Measurements from ENCODE around the gene ABLIM2. TPM values are rescaled to one million over a fixed set of nuclear protein-coding genes. Genes with fewer than 3 reads are reported as not detected.
A peak's percentile ranks its signal among the peaks of the same experiment; 100 is the strongest.

Gene ABLIM2
- total RNA-seq, 5 donors from 2014 or later (not counting 1 experiment from before 2014, with no cell fraction given) = 2.6 to 7.0 (median 5.5) TPM

- POLR2A ChIA-PET = no interaction called here
- whole genome bisulfite sequencing (ENCODE audit: insufficient coverage) = 64% methylated on average over 7 of the region's 12 CpGs
- no peak for ATAC-seq (replicated peaks in 1 of 4)
Observed at GRCh38 chr4:8090744-8091301, 67.8 kb downstream of the ABLIM2 start.

DNA sequence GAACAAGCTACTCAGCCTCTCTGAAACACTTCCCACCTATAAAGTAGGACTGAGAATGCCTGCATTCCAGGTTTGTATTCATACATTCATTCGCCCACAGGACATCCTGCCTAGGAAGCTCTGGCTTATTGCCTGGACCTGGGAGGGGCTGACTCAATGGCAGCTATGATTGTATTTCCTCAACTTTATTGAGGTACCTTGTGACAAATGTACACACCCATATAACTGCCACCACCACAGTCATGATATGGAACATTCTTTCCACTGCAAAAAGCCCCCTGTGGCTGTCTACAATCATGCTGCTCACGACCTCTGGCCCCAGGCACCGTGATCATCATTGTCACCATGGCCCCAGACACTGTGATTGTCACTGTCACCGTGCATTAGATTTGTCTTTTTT is 68.3 kb downstream of the ABLIM2 start:
- POLR2A ChIA-PET = no interaction called here
- H3K4me1 ChIP-seq (ENCODE audit: control insufficient read depth in 1 of 2, extremely low read depth in 1 of 2, insufficient read depth in 2 of 2, low read length in 2 of 2) = no peaks in the 10 kb centered on the region
- no peak overlapping the region for H3K27ac Mint-ChIP-seq
- H3K9me3 ChIP-seq = no peaks in the 10 kb centered on the region
- no peak overlapping the region for H3K27ac ChIP-seq (ENCODE audit: low read length)
- H3K36me3 Mint-ChIP-seq = peaks cover 9% of the 10 kb centered on the region
- CTCF ChIA-PET = no interaction called here
- no peaks in the 10 kb centered on the region for H3K4me1 Mint-ChIP-seq
- peaks cover 9 to 14% (median 14%) of the 10 kb centered on the region in 3 donors for H3K9me3 Mint-ChIP-seq
- H3K36me3 ChIP-seq (ENCODE audit: control insufficient read depth in 2 of 2, extremely low read depth in 1 of 2, insufficient read depth in 1 of 2, low read length in 1 of 2) = no peaks in the 10 kb centered on the region
- DNase-seq (peak in 3 of 35 experiments; percentile 5 to 8 (median 6)), ATAC-seq (replicated peaks in 1 of 4) (peak in 1 of 4 experiments; percentile 53)
- H3K27me3 Mint-ChIP-seq = no peaks in the 10 kb centered on the region
- H3K4me3 ChIP-seq (ENCODE audit: control insufficient read depth in 1 of 2, extremely low read depth in 1 of 2, low read length in 1 of 2) = no peak overlapping the region
- 71% methylated on average over 3 of the region's 4 CpGs for WGBS (ENCODE audit: insufficient coverage)
- no peaks in the 10 kb centered on the region for H3K27me3 ChIP-seq (replicated peaks in 1 of 2; ENCODE audit: control insufficient read depth in 2 of 2, extremely low read depth in 1 of 2, insufficient read depth in 2 of 2, low read length in 1 of 2)
- H3K4me3 Mint-ChIP-seq = no peak overlapping the region

More at GRCh38 chr4:8090744-8091301, 67.8 kb downstream of the ABLIM2 start:
- DNase-seq = no peak
- no peaks in the 10 kb centered on the region for H3K4me1 Mint-ChIP-seq
- H3K9me3 Mint-ChIP-seq = peaks cover 12 to 18% (median 14%) of the 10 kb centered on the region in 3 donors
- H3K27me3 Mint-ChIP-seq = no peaks in the 10 kb centered on the region
- H3K36me3 Mint-ChIP-seq = peaks cover 13% of the 10 kb centered on the region
- Histone ChIP-seq H3K4me1 (ENCODE audit: control insufficient read depth in 1 of 2, extremely low read depth in 1 of 2, insufficient read depth in 2 of 2, low read length in 2 of 2) (no peaks in the 10 kb centered on the region), H3K4me3 (ENCODE audit: control insufficient read depth in 1 of 2, extremely low read depth in 1 of 2, low read length in 1 of 2) (no peak overlapping the region), H3K9me3 (no peaks in the 10 kb centered on the region), H3K27ac (ENCODE audit: low read length) (no peak overlapping the region), H3K27me3 (replicated peaks in 1 of 2; ENCODE audit: control insufficient read depth in 2 of 2, extremely low read depth in 1 of 2, insufficient read depth in 2 of 2, low read length in 1 of 2) (no peaks in the 10 kb centered on the region), H3K36me3 (ENCODE audit: control insufficient read depth in 2 of 2, extremely low read depth in 1 of 2, insufficient read depth in 1 of 2, low read length in 1 of 2) (no peaks in the 10 kb centered on the region)
- H3K4me3 Mint-ChIP-seq = no peak overlapping the region
- CTCF ChIA-PET = no interaction called here
- no peak overlapping the region for H3K27ac Mint-ChIP-seq

DNA sequence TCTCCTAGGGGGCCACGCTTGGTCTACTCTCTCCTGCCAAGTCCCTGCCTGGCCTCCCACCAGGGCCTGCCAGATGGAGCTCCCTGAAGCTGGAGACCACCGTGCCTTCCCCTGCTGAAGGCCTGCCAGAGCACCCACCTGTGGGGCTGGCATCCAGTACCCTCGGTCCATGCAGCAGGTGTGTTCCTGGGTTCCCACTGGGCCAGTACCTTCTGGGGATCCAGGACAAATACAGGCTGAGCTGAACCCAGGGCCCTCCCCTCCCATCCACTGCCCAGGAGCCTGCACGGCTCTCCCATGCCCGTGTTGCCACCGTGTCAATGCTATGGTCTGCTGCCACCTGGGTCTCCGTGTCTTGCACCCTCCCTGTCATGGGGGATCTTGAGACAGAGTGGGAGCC is 68.8 kb downstream of the ABLIM2 start:
- Mint-ChIP-seq H3K4me1 (no peaks in the 10 kb centered on the region), H3K27ac (no peak overlapping the region), H3K27me3 (no peaks in the 10 kb centered on the region), H3K36me3 (peaks cover 9% of the 10 kb centered on the region), H3K9me3 (peaks cover 9 to 14% (median 14%) of the 10 kb centered on the region in 3 donors), H3K4me3 (no peak overlapping the region)
- DNase-seq (no peak), ATAC-seq (replicated peaks in 1 of 4) (no peak)
- Histone ChIP-seq H3K9me3 (no peaks in the 10 kb centered on the region), H3K27ac (ENCODE audit: low read length) (no peak overlapping the region), H3K27me3 (replicated peaks in 1 of 2; ENCODE audit: control insufficient read depth in 2 of 2, extremely low read depth in 1 of 2, insufficient read depth in 2 of 2, low read length in 1 of 2) (no peaks in the 10 kb centered on the region), H3K36me3 (ENCODE audit: control insufficient read depth in 2 of 2, extremely low read depth in 1 of 2, insufficient read depth in 1 of 2, low read length in 1 of 2) (no peaks in the 10 kb centered on the region), H3K4me3 (ENCODE audit: control insufficient read depth in 1 of 2, extremely low read depth in 1 of 2, low read length in 1 of 2) (no peak overlapping the region), H3K4me1 (ENCODE audit: control insufficient read depth in 1 of 2, extremely low read depth in 1 of 2, insufficient read depth in 2 of 2, low read length in 2 of 2) (no peaks in the 10 kb centered on the region)
- ChIA-PET CTCF (no interaction called here), POLR2A (no interaction called here)
- WGBS (ENCODE audit: insufficient coverage) = 73% methylated on average over 7 of the region's 7 CpGs

- Histone ChIP-seq H3K4me3 (ENCODE audit: control insufficient read depth in 1 of 2, extremely low read depth in 1 of 2, low read length in 1 of 2) (no peak overlapping the region), H3K4me1 (ENCODE audit: control insufficient read depth in 1 of 2, extremely low read depth in 1 of 2, insufficient read depth in 2 of 2, low read length in 2 of 2) (no peaks in the 10 kb centered on the region), H3K27me3 (replicated peaks in 1 of 2; ENCODE audit: control insufficient read depth in 2 of 2, extremely low read depth in 1 of 2, insufficient read depth in 2 of 2, low read length in 1 of 2) (no peaks in the 10 kb centered on the region), H3K27ac (ENCODE audit: low read length) (no peak overlapping the region), H3K9me3 (no peaks in the 10 kb centered on the region), H3K36me3 (ENCODE audit: control insufficient read depth in 2 of 2, extremely low read depth in 1 of 2, insufficient read depth in 1 of 2, low read length in 1 of 2) (no peaks in the 10 kb centered on the region)
- DNase-seq = no peak
- H3K27me3 Mint-ChIP-seq = no peaks in the 10 kb centered on the region
- ChIA-PET CTCF (no interaction called here), POLR2A (no interaction called here)
- H3K36me3 Mint-ChIP-seq = peaks cover 9% of the 10 kb centered on the region
- H3K4me3 Mint-ChIP-seq = no peak overlapping the region
- H3K4me1 Mint-ChIP-seq = no peaks in the 10 kb centered on the region
- 85% methylated on average over 7 of the region's 12 CpGs for WGBS (ENCODE audit: insufficient coverage)
- no peak for ATAC-seq (replicated peaks in 1 of 4)
- peaks cover 9 to 10% (median 9%) of the 10 kb centered on the region in 3 donors for H3K9me3 Mint-ChIP-seq
- no peak overlapping the region for H3K27ac Mint-ChIP-seq
Observed at GRCh38 chr4:8088966-8089491, 69.6 kb downstream of the ABLIM2 start.

DNA sequence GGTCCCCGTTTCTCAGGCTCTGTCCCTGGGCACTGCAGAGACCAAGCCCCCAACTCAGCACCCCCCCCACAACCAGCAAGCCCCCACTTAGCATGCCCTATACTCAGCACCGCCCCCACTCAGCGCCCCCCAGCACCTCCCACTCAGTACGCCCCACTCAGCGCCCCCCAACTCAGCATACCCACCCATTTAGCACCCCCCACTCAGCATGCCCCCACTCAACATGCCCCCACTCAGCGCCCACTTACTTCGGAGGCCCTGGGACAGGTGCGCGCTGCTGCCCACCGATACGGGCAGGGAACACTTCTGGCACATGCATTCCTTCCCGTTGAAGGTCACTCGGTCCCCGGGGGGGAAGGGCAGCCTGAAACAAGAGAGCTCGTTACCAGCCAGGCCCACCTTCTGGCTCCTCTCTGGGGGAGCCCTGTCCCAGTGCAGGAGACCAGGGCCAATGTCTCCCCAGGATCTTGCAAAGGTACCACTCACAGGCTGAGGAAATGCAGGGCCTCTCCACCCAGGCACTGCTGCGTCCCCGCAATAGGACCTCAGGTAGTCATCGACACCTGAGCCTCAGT is 70.6 kb downstream of the ABLIM2 start:
- 86% methylated on average over 14 of the region's 18 CpGs for WGBS (ENCODE audit: insufficient coverage)
- no peak for DNase-seq
- ATAC-seq (replicated peaks in 1 of 4) = no peak
- Histone ChIP-seq H3K4me3 (ENCODE audit: control insufficient read depth in 1 of 2, extremely low read depth in 1 of 2, low read length in 1 of 2) (no peak overlapping the region), H3K4me1 (ENCODE audit: control insufficient read depth in 1 of 2, extremely low read depth in 1 of 2, insufficient read depth in 2 of 2, low read length in 2 of 2) (no peaks in the 10 kb centered on the region), H3K36me3 (ENCODE audit: control insufficient read depth in 2 of 2, extremely low read depth in 1 of 2, insufficient read depth in 1 of 2, low read length in 1 of 2) (no peaks in the 10 kb centered on the region), H3K27ac (ENCODE audit: low read length) (no peak overlapping the region), H3K27me3 (replicated peaks in 1 of 2; ENCODE audit: control insufficient read depth in 2 of 2, extremely low read depth in 1 of 2, insufficient read depth in 2 of 2, low read length in 1 of 2) (no peaks in the 10 kb centered on the region), H3K9me3 (no peaks in the 10 kb centered on the region)
- Mint-ChIP-seq H3K27me3 (no peaks in the 10 kb centered on the region), H3K9me3 (no peaks in the 10 kb centered on the region), H3K4me3 (no peak overlapping the region), H3K27ac (no peak overlapping the region), H3K36me3 (no peaks in the 10 kb centered on the region), H3K4me1 (no peaks in the 10 kb centered on the region)
- CTCF ChIA-PET = no interaction called here
- POLR2A ChIA-PET = no interaction called here

DNA sequence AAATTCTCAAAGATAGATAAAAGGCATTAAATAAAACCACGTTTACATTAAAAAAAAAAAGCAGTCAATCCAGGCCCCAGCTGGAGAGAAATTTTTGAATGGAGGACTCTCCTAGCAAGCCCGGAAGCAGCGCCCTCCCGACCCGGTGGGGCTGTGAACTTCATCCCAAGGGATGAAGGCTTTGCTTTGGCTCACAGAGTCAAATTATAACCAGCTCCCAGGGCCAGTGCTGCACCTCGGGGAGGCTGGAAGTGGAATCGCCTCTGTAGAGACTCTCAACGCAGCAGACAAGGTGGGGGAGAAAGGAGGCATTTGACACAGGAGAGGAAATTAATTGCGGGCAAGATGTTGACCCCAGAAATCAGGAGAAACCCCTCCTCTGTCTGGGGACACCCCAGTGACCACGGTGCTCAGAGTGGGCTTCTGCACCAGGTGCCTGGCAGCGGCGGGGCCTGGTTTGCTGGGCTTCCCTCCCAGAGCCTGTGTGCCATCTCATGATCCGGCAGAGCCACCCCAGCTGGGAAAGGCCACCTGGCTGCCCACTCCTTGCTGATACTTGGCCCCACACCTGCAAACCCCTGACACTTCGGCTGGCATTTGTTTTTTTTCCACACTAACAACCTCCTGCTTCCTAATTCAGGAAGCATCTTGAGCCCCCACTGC is 71.7 kb downstream of the ABLIM2 start:
- H3K4me3 Mint-ChIP-seq = no peak overlapping the region
- no peak overlapping the region for H3K27ac Mint-ChIP-seq
- H3K9me3 Mint-ChIP-seq = no peaks in the 10 kb centered on the region
- no peaks in the 10 kb centered on the region for H3K4me1 ChIP-seq (ENCODE audit: control insufficient read depth in 1 of 2, extremely low read depth in 1 of 2, insufficient read depth in 2 of 2, low read length in 2 of 2)
- H3K4me1 Mint-ChIP-seq = no peaks in the 10 kb centered on the region
- ChIA-PET CTCF (no interaction called here), POLR2A (interaction anchor here in 1 of 2 donors (0.7 kb wide), 1 partner anchor 590 kb away, joined by 4 read pairs; no protein-coding TSS in a partner anchor)
- H3K4me3 ChIP-seq (ENCODE audit: control insufficient read depth in 1 of 2, extremely low read depth in 1 of 2, low read length in 1 of 2) = no peak overlapping the region
- H3K9me3 ChIP-seq = no peaks in the 10 kb centered on the region
- 70% methylated on average over 10 of the region's 14 CpGs for WGBS (ENCODE audit: insufficient coverage)
- no peak for ATAC-seq (replicated peaks in 1 of 4)
- no peaks in the 10 kb centered on the region for H3K36me3 Mint-ChIP-seq
- H3K27ac ChIP-seq (ENCODE audit: low read length) = no peak overlapping the region
- H3K27me3 ChIP-seq (replicated peaks in 1 of 2; ENCODE audit: control insufficient read depth in 2 of 2, extremely low read depth in 1 of 2, insufficient read depth in 2 of 2, low read length in 1 of 2) = no peaks in the 10 kb centered on the region
- H3K27me3 Mint-ChIP-seq = no peaks in the 10 kb centered on the region
- no peak for DNase-seq
- H3K36me3 ChIP-seq (ENCODE audit: control insufficient read depth in 2 of 2, extremely low read depth in 1 of 2, insufficient read depth in 1 of 2, low read length in 1 of 2) = no peaks in the 10 kb centered on the region
